Measurements from ENCODE around the gene ZNF416.

DNA sequence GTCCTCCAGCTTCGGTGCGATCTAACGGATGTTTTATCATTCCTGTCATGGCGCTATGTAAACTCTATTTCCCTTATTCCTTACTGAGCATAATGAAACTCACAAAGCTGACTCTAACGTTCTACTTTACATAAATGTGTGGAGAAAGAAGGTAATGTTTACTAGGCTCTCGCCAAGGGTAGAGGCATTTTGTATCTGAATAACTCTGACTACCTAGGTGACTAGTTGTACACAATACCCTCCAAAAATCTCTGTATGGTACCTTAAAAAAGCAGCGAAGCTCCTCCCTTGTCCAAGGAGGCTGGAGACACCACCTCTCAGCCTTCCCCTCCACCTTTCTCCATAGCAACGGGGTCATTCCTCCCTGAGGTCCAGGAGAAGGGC is 20.7 kb upstream of the ZNF416 start:
- TF ChIP-seq, protein P1, sequence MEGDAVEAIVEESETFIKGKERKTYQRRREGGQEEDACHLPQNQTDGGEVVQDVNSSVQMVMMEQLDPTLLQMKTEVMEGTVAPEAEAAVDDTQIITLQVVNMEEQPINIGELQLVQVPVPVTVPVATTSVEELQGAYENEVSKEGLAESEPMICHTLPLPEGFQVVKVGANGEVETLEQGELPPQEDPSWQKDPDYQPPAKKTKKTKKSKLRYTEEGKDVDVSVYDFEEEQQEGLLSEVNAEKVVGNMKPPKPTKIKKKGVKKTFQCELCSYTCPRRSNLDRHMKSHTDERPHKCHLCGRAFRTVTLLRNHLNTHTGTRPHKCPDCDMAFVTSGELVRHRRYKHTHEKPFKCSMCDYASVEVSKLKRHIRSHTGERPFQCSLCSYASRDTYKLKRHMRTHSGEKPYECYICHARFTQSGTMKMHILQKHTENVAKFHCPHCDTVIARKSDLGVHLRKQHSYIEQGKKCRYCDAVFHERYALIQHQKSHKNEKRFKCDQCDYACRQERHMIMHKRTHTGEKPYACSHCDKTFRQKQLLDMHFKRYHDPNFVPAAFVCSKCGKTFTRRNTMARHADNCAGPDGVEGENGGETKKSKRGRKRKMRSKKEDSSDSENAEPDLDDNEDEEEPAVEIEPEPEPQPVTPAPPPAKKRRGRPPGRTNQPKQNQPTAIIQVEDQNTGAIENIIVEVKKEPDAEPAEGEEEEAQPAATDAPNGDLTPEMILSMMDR (conservative IDR thresholded peaks at IDR 0.05): no peak
- no peak for TF ChIP-seq ZFX (IDR thresholded peaks at IDR 0.05)
